NCI-H748 treated with DMSO at 0.1 percent for 48 hours (cell line): ENCODE data around the gene SDF4.
"Not testable (repeated sequence)": the region's sequence is repeated elsewhere in the genome, so short reads cannot be mapped to it uniquely, and the experiment has no call there.

Experiments used
- DNase-seq: peaks from one replicate; lab custom pipeline; 2025; lab: John Stamatoyannopoulos, UW

Gene SDF4

GRCh38 chr1:1259951-1260600 lies 28.3 kb upstream of the SDF4 start:
- DNase-seq, result no peak

GRCh38 chr1:1259540-1259939 lies 27.7 kb upstream of the SDF4 start:
- no peak for DNase-seq

- no peak for DNase-seq
Measured at GRCh38 chr1:1259119-1259488, 27.3 kb upstream of the SDF4 start.

- no peak for DNase-seq
Measured at GRCh38 chr1:1256956-1257871, 25.4 kb upstream of the SDF4 start.

- DNase-seq, result no peak
Measured at GRCh38 chr1:1255611-1256010, 23.8 kb upstream of the SDF4 start.

GRCh38 chr1:1255078-1255477 lies 23.3 kb upstream of the SDF4 start:
- no peak for DNase-seq

- no peak for DNase-seq
Measured at GRCh38 chr1:1254667-1254998, 22.8 kb upstream of the SDF4 start.

- no peak for DNase-seq
Measured at GRCh38 chr1:1253972-1254666, 22.3 kb upstream of the SDF4 start.

GRCh38 chr1:1253314-1253713 lies 21.5 kb upstream of the SDF4 start:
- DNase-seq, result no peak

- no peak for DNase-seq
Measured at GRCh38 chr1:1250786-1251284, 19.0 kb upstream of the SDF4 start.

GRCh38 chr1:1248009-1248913 lies 16.5 kb upstream of the SDF4 start:
- not testable (repeated sequence) for DNase-seq

GRCh38 chr1:1247341-1247913 lies 15.6 kb upstream of the SDF4 start:
- no peak for DNase-seq

- no peak for DNase-seq
Measured at GRCh38 chr1:1246577-1247340, 15.0 kb upstream of the SDF4 start, which contains the start of gene C1QTNF12. Gene C1QTNF12, minus strand, starts transcription at chr1:1246722. Its CDS starts 32 bp downstream, at chr1:1246690.

GRCh38 chr1:1245817-1246576 lies 14.2 kb upstream of the SDF4 start:
- DNase-seq, result no peak

GRCh38 chr1:1245178-1245816 lies 13.5 kb upstream of the SDF4 start:
- DNase-seq, result no peak

- no peak for DNase-seq
Measured at GRCh38 chr1:1244192-1244811, 12.5 kb upstream of the SDF4 start.

- no peak for DNase-seq
Measured at GRCh38 chr1:1243807-1244191, 12.0 kb upstream of the SDF4 start.

- DNase-seq, result no peak
Measured at GRCh38 chr1:1243266-1243660, 11.5 kb upstream of the SDF4 start.
